Transverse colon (tissue), 4 donors: ENCODE data around the gene EVA1C. TPM values are rescaled to one million over a fixed set of nuclear protein-coding genes. Genes with fewer than 3 reads are reported as not detected.
A peak's percentile ranks its signal among the peaks of the same experiment; 100 is the strongest.

Source experiments
- DNase-seq: peaks from one replicate; pipeline ENCODE4 v3.0.0-alpha.2; 2019
- H3K27ac ChIP-seq, 4 donors: fragments of 200-600 bp; sonication (generic); 2 replicates each; pipeline ENCODE4 v1.5.1; 2016 to 2018; ENCODE audit warnings: inconsistent platforms in 4 of 4
- H3K27me3 ChIP-seq: fragments of 200-600 bp; sonication (generic); 2 replicates; pipeline ENCODE4 v1.5.1; 2017; ENCODE audit warnings: inconsistent platforms
- H3K36me3 ChIP-seq, 4 donors: fragments of 200-600 bp; sonication (generic); 2 replicates each; pipeline ENCODE4 v1.5.1; 2017 to 2019; ENCODE audit warnings: inconsistent platforms in 4 of 4
- H3K4me1 ChIP-seq, 4 donors: fragments of 200-600 bp; sonication (generic); 2 replicates each; pipeline ENCODE4 v1.5.1; 2017 to 2020; ENCODE audit warnings: inconsistent platforms in 4 of 4
- H3K4me3 ChIP-seq, 4 donors: fragments of 200-600 bp; sonication (generic); 1 replicate in 1 of 4; 2 replicates in 3 of 4; pipeline versions ENCODE4 v1.5.1 to v1.6.1; 2017 to 2019; ENCODE audit warnings: inconsistent platforms in 4 of 4
- H3K9me3 ChIP-seq, 2 donors: fragments of 200-600 bp; sonication (generic); 2 replicates each; pipeline ENCODE4 v1.5.1; 2017 to 2019; ENCODE audit warnings: inconsistent platforms in 2 of 2
- CTCF ChIP-seq, 5 experiments: fragments of 200-600 bp in 3 of 5; fragments of 450-650 bp in 2 of 5; sonication (generic) in 3 of 5; IDR thresholded peaks; 1 replicate in 2 of 5; 2 replicates in 3 of 5; pipeline ENCODE4 v1.5.1; 2016 to 2017; ENCODE audit warnings: antibody characterized with exemption in 5 of 5, inconsistent platforms in 3 of 5, mild to moderate bottlenecking in 2 of 5, moderate library complexity in 1 of 5
- EP300 ChIP-seq: sonication (generic); formaldehyde crosslinking; IDR thresholded peaks from one replicate; pipeline ENCODE4 v1.6.1; 2017; ENCODE audit warnings: antibody characterized with exemption, low read depth
- POLR2A ChIP-seq: fragments of 450-650 bp; IDR thresholded peaks from one replicate; pipeline ENCODE4 v1.6.1; 2016; ENCODE audit warnings: antibody characterized with exemption, mild to moderate bottlenecking, moderate library complexity
- POLR2AphosphoS5 ChIP-seq, 3 donors: sonication (generic); formaldehyde crosslinking; IDR thresholded peaks; one replicate each; pipeline ENCODE4 v1.6.1; 2016; ENCODE audit warnings: antibody characterized with exemption in 3 of 3
- WGBS, 2 donors: methylation state at CpG; one replicate each; pipeline ENCODE4 v1.1.5; 2018; ENCODE audit warnings: low coverage in 1 of 2; 5-methylcytosine and 5-hydroxymethylcytosine counted together
- in situ Hi-C, 4 donors: fragments of 200-750 bp; cut with MboI; loops; one replicate each; pipeline versions ENCODE4 v1.15.0 to v1.15.1; 2017; ENCODE audit warnings: low sequenced_read_pairs in 3 of 4, low pct_ligation_motif_present in 1 of 4, low pct_unique_long_range_greater_than_20kb in 1 of 4
- intact Hi-C: fragments of 100-400 bp; cut with DNase I; formaldehyde crosslinking; loops from one replicate; pipeline ENCODE4 v1.15.1; 2023; ENCODE audit warnings: low total_unique reads
- total RNA-seq, 4 donors: library from RNA; depleted of rRNA; stranded (reverse); fragments of >200 nt; gene quantifications; one replicate each; pipeline ENCODE4 v1.1.0, GENCODE V29; 2016

Gene EVA1C
- total RNA-seq, 4 donors from 2014 or later, result 8.6 to 44.1 (median 33.8) TPM

GRCh38 chr21:32414579-32415358 lies 2.3 kb downstream of the EVA1C start:
- Histone ChIP-seq H3K9me3 (no peaks in the 10 kb centered on the region), H3K4me3 (peak overlapping the region in 1 of 4 donors; percentile 71), H3K4me1 (peaks cover 4 to 37% (median 25%) of the 10 kb centered on the region in 4 donors), H3K27ac (peak overlapping the region; percentile 95 to 98 (median 96)), H3K36me3 (no peaks in the 10 kb centered on the region), H3K27me3 (no peaks in the 10 kb centered on the region)
- no peak for TF ChIP-seq EP300
- TF ChIP-seq CTCF (IDR thresholded peaks at IDR 0.05), result peak in 4 of 5 experiments; percentile 10 to 37 (median 22)
- no peak for TF ChIP-seq POLR2AphosphoS5 (IDR thresholded peaks at IDR 0.05)
- in situ Hi-C loops (loop anchor here in 2 of 4 donors (5.0 to 25.0 kb wide), 2 partner anchors 148 to 158 kb away; no protein-coding TSS in a partner anchor), intact Hi-C loops (loop anchor here (5.0 kb wide), 1 partner anchor 153 kb away; no protein-coding TSS in a partner anchor)
- DNase-seq, result no peak
- WGBS, 2 donors, result 70 to 74% methylated on average over 8 of the region's 8 CpGs

GRCh38 chr21:32415451-32416398 lies 3.2 kb downstream of the EVA1C start:
- Histone ChIP-seq H3K4me1 (peaks cover 4 to 35% (median 24%) of the 10 kb centered on the region in 4 donors), H3K9me3 (no peaks in the 10 kb centered on the region), H3K4me3 (no peak overlapping the region), H3K27me3 (no peaks in the 10 kb centered on the region), H3K36me3 (no peaks in the 10 kb centered on the region), H3K27ac (peak overlapping the region in 1 of 4 donors; percentile 95)
- in situ Hi-C loops (loop anchor here in 1 of 4 donors (25.0 kb wide), 1 partner anchor 147 kb away; no protein-coding TSS in a partner anchor), intact Hi-C loops (no loop called here)
- TF ChIP-seq CTCF (IDR thresholded peaks at IDR 0.05), result no peak
- TF ChIP-seq POLR2AphosphoS5 (IDR thresholded peaks at IDR 0.05), result no peak
- TF ChIP-seq POLR2A, result no peak
- DNase-seq, result no peak
- WGBS, 2 donors, result 86 to 89% methylated on average over 2 to 11 of the region's 11 CpGs

GRCh38 chr21:32418146-32418545 lies 5.6 kb downstream of the EVA1C start:
- H3K9me3 ChIP-seq, result no peaks in the 10 kb centered on the region
- H3K27ac ChIP-seq, result no peak overlapping the region
- in situ Hi-C loops, result loop anchor here in 1 of 4 donors (25.0 kb wide), 1 partner anchor 144 kb away; no protein-coding TSS in a partner anchor
- H3K27me3 ChIP-seq, result no peaks in the 10 kb centered on the region
- 69 to 82% methylated on average over 3 to 4 of the region's 4 CpGs for WGBS, 2 donors
- no peak overlapping the region for H3K4me3 ChIP-seq
- no peak for TF ChIP-seq CTCF (IDR thresholded peaks at IDR 0.05)
- TF ChIP-seq POLR2A, result no peak
- TF ChIP-seq EP300, result no peak
- no peak for TF ChIP-seq POLR2AphosphoS5 (IDR thresholded peaks at IDR 0.05)
- DNase-seq, result no peak
- H3K36me3 ChIP-seq, result no peaks in the 10 kb centered on the region
- H3K4me1 ChIP-seq, result peaks cover 4 to 23% (median 11%) of the 10 kb centered on the region in 4 donors
- intact Hi-C loops, result no loop called here

- no peaks in the 10 kb centered on the region for H3K9me3 ChIP-seq
- no peak overlapping the region for H3K27ac ChIP-seq
- H3K4me3 ChIP-seq, result no peak overlapping the region
- WGBS, 2 donors, result 86 to 100% methylated on average over 2 of the region's 2 CpGs
- DNase-seq, result no peak
- no peaks in the 10 kb centered on the region for H3K27me3 ChIP-seq
- intact Hi-C loops (no loop called here), in situ Hi-C loops (loop anchor here in 1 of 4 donors (25.0 kb wide), 1 partner anchor 140 kb away; no protein-coding TSS in a partner anchor)
- TF ChIP-seq POLR2A, result no peak
- no peak for TF ChIP-seq CTCF (IDR thresholded peaks at IDR 0.05)
- no peak for TF ChIP-seq POLR2AphosphoS5 (IDR thresholded peaks at IDR 0.05)
- no peak for TF ChIP-seq EP300
- no peaks in the 10 kb centered on the region for H3K36me3 ChIP-seq
- no peaks in the 10 kb centered on the region for H3K4me1 ChIP-seq
Measured at GRCh38 chr21:32422064-32422463, 9.6 kb downstream of the EVA1C start.
